ENCODE data around the gene C16orf96. TPM values are rescaled to one million over a fixed set of nuclear protein-coding genes. Genes with fewer than 3 reads are reported as not detected.

The C16orf96 gene
- total RNA-seq, 1 donor from 2014 or later: 0.12 TPM

GRCh38 chr16:4604401-4604800, 48.3 kb downstream of the C16orf96 start:
- no peak for DNase-seq (ENCODE audit: low spot score)
- H3K9me3 Mint-ChIP-seq (ENCODE audit: low read depth): no peaks in the 10 kb centered on the region
- no peak overlapping the region for H3K4me3 Mint-ChIP-seq (ENCODE audit: unreplicated experiment)
- no peaks in the 10 kb centered on the region for H3K4me1 Mint-ChIP-seq (ENCODE audit: low read depth)
- H3K36me3 Mint-ChIP-seq (ENCODE audit: low read depth): peaks cover 1% of the 10 kb centered on the region
- TF ChIP-seq CTCF (IDR thresholded peaks at IDR 0.05): no peak
- no peak overlapping the region for H3K27ac Mint-ChIP-seq (ENCODE audit: unreplicated experiment)
- H3K27me3 Mint-ChIP-seq (ENCODE audit: low read depth): peaks cover 3% of the 10 kb centered on the region

- TF ChIP-seq CTCF (IDR thresholded peaks at IDR 0.05): no peak
- peaks cover 1% of the 10 kb centered on the region for H3K36me3 Mint-ChIP-seq (ENCODE audit: low read depth)
- no peaks in the 10 kb centered on the region for H3K27me3 Mint-ChIP-seq (ENCODE audit: low read depth)
- H3K9me3 Mint-ChIP-seq (ENCODE audit: low read depth): no peaks in the 10 kb centered on the region
- peaks cover 2% of the 10 kb centered on the region for H3K4me1 Mint-ChIP-seq (ENCODE audit: low read depth)
- DNase-seq (ENCODE audit: low spot score): no peak
- H3K4me3 Mint-ChIP-seq (ENCODE audit: unreplicated experiment): no peak overlapping the region
- no peak overlapping the region for H3K27ac Mint-ChIP-seq (ENCODE audit: unreplicated experiment)
Measured at GRCh38 chr16:4606354-4606753, 50.2 kb downstream of the C16orf96 start.

GRCh38 chr16:4607841-4608703, 51.9 kb downstream of the C16orf96 start:
- Mint-ChIP-seq H3K27ac (ENCODE audit: unreplicated experiment) (no peak overlapping the region), H3K4me1 (ENCODE audit: low read depth) (peaks cover 11% of the 10 kb centered on the region), H3K9me3 (ENCODE audit: low read depth) (no peaks in the 10 kb centered on the region), H3K4me3 (ENCODE audit: unreplicated experiment) (no peak overlapping the region), H3K27me3 (ENCODE audit: low read depth) (no peaks in the 10 kb centered on the region), H3K36me3 (ENCODE audit: low read depth) (peaks cover 1% of the 10 kb centered on the region)
- DNase-seq (ENCODE audit: low spot score): no peak
- no peak for TF ChIP-seq CTCF (IDR thresholded peaks at IDR 0.05)

- no peak for DNase-seq (ENCODE audit: low spot score)
- H3K4me3 Mint-ChIP-seq (ENCODE audit: unreplicated experiment): no peak overlapping the region
- H3K36me3 Mint-ChIP-seq (ENCODE audit: low read depth): peaks cover 1% of the 10 kb centered on the region
- no peak overlapping the region for H3K27ac Mint-ChIP-seq (ENCODE audit: unreplicated experiment)
- H3K27me3 Mint-ChIP-seq (ENCODE audit: low read depth): no peaks in the 10 kb centered on the region
- H3K9me3 Mint-ChIP-seq (ENCODE audit: low read depth): no peaks in the 10 kb centered on the region
- TF ChIP-seq CTCF (IDR thresholded peaks at IDR 0.05): no peak
- H3K4me1 Mint-ChIP-seq (ENCODE audit: low read depth): peaks cover 14% of the 10 kb centered on the region
Measured at GRCh38 chr16:4608704-4608980, 52.5 kb downstream of the C16orf96 start.

- Mint-ChIP-seq H3K9me3 (ENCODE audit: low read depth) (no peaks in the 10 kb centered on the region), H3K4me3 (ENCODE audit: unreplicated experiment) (no peak overlapping the region), H3K27ac (ENCODE audit: unreplicated experiment) (no peak overlapping the region), H3K27me3 (ENCODE audit: low read depth) (no peaks in the 10 kb centered on the region), H3K36me3 (ENCODE audit: low read depth) (peaks cover 1% of the 10 kb centered on the region), H3K4me1 (ENCODE audit: low read depth) (peaks cover 14% of the 10 kb centered on the region)
- DNase-seq (ENCODE audit: low spot score): no peak
- TF ChIP-seq CTCF (IDR thresholded peaks at IDR 0.05): no peak
Measured at GRCh38 chr16:4609200-4610010, 53.3 kb downstream of the C16orf96 start.

All from chondrocyte (in vitro differentiated cells).